Activated CD8-positive, alpha-beta memory T cell treated with anti-CD3 and anti-CD28 coated beads for 4 hours (primary cell): ENCODE data around the gene OR5M10.
"Not testable (repeated sequence)": the region's sequence is repeated elsewhere in the genome, so short reads cannot be mapped to it uniquely, and the experiment has no call there.

Experiments
- DNase-seq, 2 donors: peaks; one replicate each; pipeline ENCODE4 v3.0.0-alpha.2; 2020; ENCODE audit warnings: low read depth in 2 of 2

OR5M10 gene

GRCh38 chr11:56577621-56578020 lies at the start of gene OR5M10:
OR5M10 (minus strand) TSS chr11:56577721; CDS start chr11:56577721, 0 bp downstream.
- DNase-seq: no peak

- DNase-seq: no peak
Observed at GRCh38 chr11:56625946-56626345, 48.4 kb upstream of the OR5M10 start.

- DNase-seq: no peak
Observed at GRCh38 chr11:56624661-56625110, 47.2 kb upstream of the OR5M10 start.

- no peak for DNase-seq
Observed at GRCh38 chr11:56611174-56611573, 33.7 kb upstream of the OR5M10 start.

- not testable (repeated sequence) for DNase-seq
Observed at GRCh38 chr11:56592088-56592717, 14.7 kb upstream of the OR5M10 start.

- DNase-seq: no peak
Observed at GRCh38 chr11:56558574-56558973, 18.9 kb downstream of the OR5M10 start.

GRCh38 chr11:56554691-56555090 lies 22.8 kb downstream of the OR5M10 start:
- DNase-seq: not testable (repeated sequence)

- DNase-seq: no peak
Observed at GRCh38 chr11:56545531-56545930, 32.0 kb downstream of the OR5M10 start.

GRCh38 chr11:56543739-56544138 lies 33.8 kb downstream of the OR5M10 start:
- DNase-seq: no peak

GRCh38 chr11:56543157-56543556 lies 34.4 kb downstream of the OR5M10 start, which contains the start of gene OR5M11:
OR5M11 (minus strand) TSS chr11:56543257; CDS start chr11:56543257, 0 bp downstream.
- DNase-seq: no peak

- DNase-seq: no peak
Observed at GRCh38 chr11:56533054-56533740, 44.3 kb downstream of the OR5M10 start.

GRCh38 chr11:56531856-56532255 lies 45.7 kb downstream of the OR5M10 start:
- no peak for DNase-seq
